Measurements from ENCODE around the gene JAM2.

Gene JAM2

DNA sequence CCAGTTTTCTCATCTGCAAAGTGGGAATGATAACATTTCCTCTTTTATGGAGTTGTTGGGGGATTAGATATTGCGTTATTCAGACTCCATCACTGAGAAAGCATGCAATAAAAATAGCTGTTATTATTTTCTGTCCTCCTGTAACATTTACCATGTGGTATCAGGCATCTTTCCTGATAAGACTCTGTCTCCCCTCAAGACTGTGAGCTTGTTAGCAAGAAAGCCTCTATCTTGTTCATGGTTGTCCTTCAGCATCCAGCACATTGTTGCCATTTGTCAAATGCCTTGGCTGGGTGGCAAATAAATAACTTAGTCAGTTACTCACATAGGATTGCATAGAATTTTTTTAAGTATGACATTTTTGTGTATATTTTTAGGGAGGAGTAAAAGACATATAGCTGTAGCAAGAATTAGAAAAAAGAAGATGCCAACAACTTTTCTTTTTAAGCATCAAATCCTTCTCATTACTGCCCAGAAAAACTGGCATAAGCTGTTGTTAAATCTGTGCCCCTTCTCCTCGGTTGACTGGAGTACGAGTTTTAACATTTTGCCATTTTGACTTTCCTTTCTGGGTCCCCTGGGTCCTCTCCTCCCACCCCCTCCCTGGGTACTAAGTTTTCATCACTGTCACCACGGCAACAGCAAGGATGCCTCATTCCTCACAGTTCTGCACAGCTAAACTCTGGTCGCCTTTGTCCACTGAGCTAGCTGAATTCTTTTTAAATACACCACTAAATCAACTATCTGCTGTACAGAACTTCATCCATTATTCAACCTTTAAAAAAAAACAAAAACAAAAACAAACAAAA, 1.0 kb upstream of the JAM2 start:
- TF ChIP-seq, protein P1, sequence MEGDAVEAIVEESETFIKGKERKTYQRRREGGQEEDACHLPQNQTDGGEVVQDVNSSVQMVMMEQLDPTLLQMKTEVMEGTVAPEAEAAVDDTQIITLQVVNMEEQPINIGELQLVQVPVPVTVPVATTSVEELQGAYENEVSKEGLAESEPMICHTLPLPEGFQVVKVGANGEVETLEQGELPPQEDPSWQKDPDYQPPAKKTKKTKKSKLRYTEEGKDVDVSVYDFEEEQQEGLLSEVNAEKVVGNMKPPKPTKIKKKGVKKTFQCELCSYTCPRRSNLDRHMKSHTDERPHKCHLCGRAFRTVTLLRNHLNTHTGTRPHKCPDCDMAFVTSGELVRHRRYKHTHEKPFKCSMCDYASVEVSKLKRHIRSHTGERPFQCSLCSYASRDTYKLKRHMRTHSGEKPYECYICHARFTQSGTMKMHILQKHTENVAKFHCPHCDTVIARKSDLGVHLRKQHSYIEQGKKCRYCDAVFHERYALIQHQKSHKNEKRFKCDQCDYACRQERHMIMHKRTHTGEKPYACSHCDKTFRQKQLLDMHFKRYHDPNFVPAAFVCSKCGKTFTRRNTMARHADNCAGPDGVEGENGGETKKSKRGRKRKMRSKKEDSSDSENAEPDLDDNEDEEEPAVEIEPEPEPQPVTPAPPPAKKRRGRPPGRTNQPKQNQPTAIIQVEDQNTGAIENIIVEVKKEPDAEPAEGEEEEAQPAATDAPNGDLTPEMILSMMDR (IDR thresholded peaks at IDR 0.05): no peak

- TF ChIP-seq, protein P1 (IDR thresholded peaks at IDR 0.05): no peak
Measured at GRCh38 chr21:25639551-25640201, 618 bp downstream of the JAM2 start.

DNA sequence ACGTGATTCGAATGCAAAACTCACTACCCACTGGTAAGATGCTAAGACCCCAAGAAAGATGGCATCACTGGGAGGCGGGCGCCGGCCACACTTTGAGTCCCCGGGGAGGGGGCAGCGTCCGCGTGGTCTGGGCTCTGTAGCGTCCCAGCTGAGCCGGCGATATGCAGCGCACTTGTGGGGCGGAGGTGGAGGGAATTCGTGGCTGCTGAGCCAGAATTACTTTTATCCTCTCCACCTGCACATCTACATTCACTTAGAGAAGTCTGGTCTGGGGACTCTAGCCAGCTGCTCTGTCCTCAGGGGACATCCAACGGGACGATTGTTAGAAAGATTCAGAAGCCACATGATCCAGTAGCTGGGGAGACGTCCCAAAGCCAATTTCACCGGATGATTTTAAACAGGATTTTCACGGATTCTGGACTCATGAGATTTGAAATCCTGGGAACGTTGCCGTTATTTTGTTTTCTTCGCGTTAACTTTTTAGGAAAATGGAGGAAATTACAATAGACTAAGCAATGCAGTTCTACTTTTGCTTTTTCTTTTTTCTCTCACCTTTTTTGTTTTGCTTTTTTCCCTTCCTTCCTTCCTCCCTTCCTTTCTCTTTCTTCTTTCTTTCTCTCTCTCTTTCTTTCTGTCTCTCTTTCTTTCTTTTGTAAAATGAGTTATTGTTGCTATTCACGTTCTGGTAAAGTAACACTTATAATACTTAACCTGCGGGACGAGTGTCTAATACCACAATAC, 1.3 kb downstream of the JAM2 start:
- TF ChIP-seq, protein P1 (IDR thresholded peaks at IDR 0.05): no peak

- TF ChIP-seq, protein P1 (IDR thresholded peaks at IDR 0.05): no peak
Measured at GRCh38 chr21:25640943-25641292, 1.9 kb downstream of the JAM2 start.

- TF ChIP-seq, protein P1 (IDR thresholded peaks at IDR 0.05): no peak
Measured at GRCh38 chr21:25643486-25643885, 4.4 kb downstream of the JAM2 start.

DNA sequence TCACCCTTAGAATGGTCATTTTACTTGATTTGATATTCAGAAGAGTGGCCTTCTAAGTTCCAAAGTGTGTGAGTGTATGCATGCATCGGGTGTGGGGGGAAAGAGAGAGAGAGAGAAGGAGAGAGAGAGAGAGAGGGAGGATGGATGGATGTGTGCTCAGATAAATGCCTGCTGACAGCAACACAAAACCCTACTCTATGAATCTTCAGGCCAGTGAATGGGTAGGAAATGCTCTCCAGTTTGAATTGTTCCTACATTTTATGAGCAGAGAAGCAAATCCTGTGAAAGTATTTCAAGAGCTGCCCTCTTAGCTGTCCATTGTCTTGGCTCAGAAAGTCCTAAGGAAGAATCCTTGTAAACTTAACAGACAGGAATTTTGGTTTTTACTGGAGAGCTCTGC, 7.4 kb downstream of the JAM2 start:
- TF ChIP-seq, protein P1 (IDR thresholded peaks at IDR 0.05): no peak

DNA sequence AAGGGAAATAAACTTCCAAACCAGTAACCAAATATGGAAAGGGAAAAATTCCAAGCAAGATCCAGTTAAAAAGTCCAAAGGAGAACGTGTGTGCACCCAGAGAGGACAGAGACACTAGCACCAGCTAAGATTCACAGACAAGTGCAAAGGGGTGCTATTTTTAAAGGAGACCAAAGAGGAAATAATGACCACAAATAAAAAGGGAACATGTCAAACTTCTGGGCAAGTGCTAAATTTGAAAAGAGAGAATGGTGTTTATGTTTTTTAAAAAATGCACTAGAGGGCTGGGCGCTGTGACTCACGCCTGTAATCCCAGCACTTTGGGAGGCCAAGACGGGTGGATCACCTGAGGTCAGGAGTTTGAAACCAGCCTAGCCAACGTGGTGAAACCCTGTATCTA, 8.6 kb downstream of the JAM2 start:
- TF ChIP-seq, protein P1 (IDR thresholded peaks at IDR 0.05): no peak

All from LNCAP (cell line).